NT2/D1 (cell line): ENCODE measurements around the gene BDKRB2.

Experiments
- YY1 ChIP-seq: IDR thresholded peaks from 2 replicates; pipeline ENCODE4 v1.6.1; 2011; ENCODE audit not compliant: insufficient read length, insufficient read depth
- ZNF274 ChIP-seq: IDR thresholded peaks from 2 replicates; pipeline ENCODE4 v1.6.1; 2011; ENCODE audit warnings: mild to moderate bottlenecking, low read depth, low read length

GRCh38 chr14:96184737-96185136 lies 19.9 kb upstream of the BDKRB2 start:
- TF ChIP-seq YY1 (no peak), ZNF274 (no peak)
